Activated T-cell treated with anti-CD3 and anti-CD28 coated beads, Interleukin-2, amount 50 U/mL, for 72 hours (primary cell): ENCODE measurements around the gene GNPTAB. TPM values are rescaled to one million over a fixed set of nuclear protein-coding genes. Genes with fewer than 3 reads are reported as not detected.
A peak's percentile ranks its signal among the peaks of the same experiment; 100 is the strongest.
"Not testable (repeated sequence)": the region's sequence is repeated elsewhere in the genome, so short reads cannot be mapped to it uniquely, and the experiment has no call there.

Experiments
- ATAC-seq, 2 donors: fragments of 150-1000 bp; cut with Tn5 transposase; replicated peaks in 1 of 2; 2 replicates each; pipeline ENCODE4 v1.10.0; 2021; ENCODE audit warnings: moderate library complexity in 2 of 2, mild to moderate bottlenecking in 1 of 2
- DNase-seq, 2 donors: peaks; one replicate each; pipeline ENCODE4 v3.0.0; 2021 to 2022; ENCODE audit warnings: mixed read lengths in 1 of 2
- H3K27ac Mint-ChIP-seq: one replicate; pipeline ENCODE4 v1.8.0; 2022; ENCODE audit warnings: mild to moderate bottlenecking, moderate library complexity, mixed read lengths
- H3K27me3 Mint-ChIP-seq: one replicate; pipeline ENCODE4 v1.8.0; 2022; ENCODE audit warnings: low read depth, mixed read lengths
- H3K36me3 Mint-ChIP-seq, 2 donors: one replicate each; pipeline ENCODE4 v1.8.0; 2022; ENCODE audit warnings: mixed read lengths in 2 of 2, mild to moderate bottlenecking in 1 of 2; ENCODE audit not compliant: insufficient read depth in 2 of 2
- H3K4me1 Mint-ChIP-seq: one replicate; pipeline ENCODE4 v1.8.0; 2022; ENCODE audit warnings: low read depth, mixed read lengths
- H3K4me3 Mint-ChIP-seq, 2 donors: one replicate each; pipeline ENCODE4 v1.8.0; 2022; ENCODE audit warnings: mild to moderate bottlenecking in 2 of 2, mixed read lengths in 2 of 2, moderate library complexity in 2 of 2
- H3K9me3 Mint-ChIP-seq, 2 donors: one replicate each; pipeline ENCODE4 v1.8.0; 2022; ENCODE audit warnings: mixed read lengths in 2 of 2
- total RNA-seq, 2 donors: library from RNA; stranded (reverse); gene quantifications; one replicate each; pipeline ENCODE4 v1.2.3, GENCODE V29; 2022

The GNPTAB gene
- total RNA-seq, 2 donors from 2014 or later = 32.3 to 44.3 TPM

DNA sequence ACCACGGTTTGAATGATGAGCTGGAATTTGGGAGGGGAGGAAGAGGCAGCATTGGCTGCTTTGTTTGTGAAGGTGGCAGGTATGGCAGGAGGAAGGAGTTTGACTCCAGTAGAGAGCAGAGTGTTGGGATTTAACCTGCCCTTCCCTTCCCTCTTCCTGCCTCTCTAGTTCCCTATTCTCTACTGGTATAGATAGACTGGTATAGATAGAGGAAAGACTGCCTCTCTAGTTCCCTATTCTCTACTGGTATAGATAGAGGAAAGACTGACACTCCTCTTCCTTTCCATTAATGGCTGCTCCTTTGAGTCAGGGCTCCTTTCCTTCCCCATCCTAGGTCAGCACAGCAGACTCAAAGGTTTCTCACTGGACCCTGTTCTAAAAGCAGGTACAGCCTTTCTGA is 83.1 kb downstream of the GNPTAB start:
- DNase-seq (no peak), ATAC-seq (no peak)
- Mint-ChIP-seq H3K9me3 (no peaks in the 10 kb centered on the region), H3K36me3 (peaks cover 1 to 9% of the 10 kb centered on the region in 2 donors), H3K27ac (no peak overlapping the region), H3K4me3 (no peak overlapping the region), H3K27me3 (no peaks in the 10 kb centered on the region), H3K4me1 (no peaks in the 10 kb centered on the region)

DNA sequence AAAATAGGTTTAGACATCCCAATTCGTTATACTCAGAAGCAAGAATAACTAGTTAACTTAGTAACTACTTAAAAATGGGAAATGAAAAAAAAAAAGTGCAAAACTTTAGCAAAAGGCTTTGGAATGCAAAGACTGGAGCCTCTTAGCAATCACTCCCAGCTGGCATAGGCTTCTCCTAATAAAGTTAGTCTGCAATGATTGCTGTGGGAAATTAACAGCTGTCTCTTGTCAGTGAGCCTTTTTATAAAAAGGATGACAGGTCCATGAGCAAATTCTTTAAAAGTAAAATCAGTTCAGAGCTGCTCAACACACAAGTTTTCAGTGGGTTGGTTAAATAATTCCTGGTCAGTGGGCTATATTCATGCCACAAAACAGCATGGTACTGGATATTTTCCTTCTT is 84.1 kb downstream of the GNPTAB start:
- Mint-ChIP-seq H3K27ac (no peak overlapping the region), H3K4me1 (no peaks in the 10 kb centered on the region), H3K36me3 (peaks cover 0 to 9% of the 10 kb centered on the region in 2 donors), H3K4me3 (no peak overlapping the region), H3K9me3 (no peaks in the 10 kb centered on the region), H3K27me3 (no peaks in the 10 kb centered on the region)
- ATAC-seq (no peak), DNase-seq (no peak)

DNA sequence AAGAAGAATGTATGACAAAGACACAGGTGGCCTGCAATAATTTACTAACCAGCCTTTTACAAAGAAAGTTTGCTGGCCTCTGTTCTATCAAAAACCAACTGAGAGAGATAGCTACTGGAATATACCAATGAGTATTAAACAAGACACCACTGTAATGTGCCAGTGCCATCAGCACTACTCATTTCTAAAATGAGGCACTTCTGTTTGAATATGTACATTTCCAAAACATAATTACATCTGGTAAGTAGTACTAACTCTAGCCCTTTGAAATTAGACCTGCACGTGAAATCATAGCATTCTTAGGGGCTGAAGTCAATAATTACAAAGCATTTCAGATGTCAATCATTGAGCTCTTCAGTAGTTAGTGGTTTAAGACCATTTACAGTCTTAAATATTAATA is 84.6 kb downstream of the GNPTAB start:
- peaks cover 0 to 9% of the 10 kb centered on the region in 2 donors for H3K36me3 Mint-ChIP-seq
- no peaks in the 10 kb centered on the region for H3K4me1 Mint-ChIP-seq
- no peak overlapping the region for H3K27ac Mint-ChIP-seq
- no peak overlapping the region for H3K4me3 Mint-ChIP-seq
- ATAC-seq (no peak), DNase-seq (no peak)
- H3K9me3 Mint-ChIP-seq = no peaks in the 10 kb centered on the region
- H3K27me3 Mint-ChIP-seq = no peaks in the 10 kb centered on the region

DNA sequence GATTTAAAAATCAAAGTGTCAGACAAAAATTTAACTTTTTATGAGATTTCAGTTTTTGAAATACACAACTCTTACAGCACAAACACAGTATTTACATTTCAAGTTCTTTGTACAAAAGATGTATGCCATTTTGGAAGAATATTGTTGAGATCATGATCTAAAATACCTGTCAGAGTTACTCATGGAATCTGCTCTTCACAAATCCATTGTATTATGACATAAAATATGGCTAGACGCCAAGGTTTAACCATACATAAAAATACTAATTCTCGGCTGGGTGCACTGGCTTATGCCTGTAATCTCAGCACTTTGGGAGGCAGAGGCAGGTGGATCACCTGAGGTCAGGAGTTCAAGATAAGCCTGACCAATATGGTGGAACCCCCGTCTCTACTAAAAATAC is 85.3 kb downstream of the GNPTAB start:
- Mint-ChIP-seq H3K27ac (no peak overlapping the region), H3K4me3 (no peak overlapping the region), H3K4me1 (no peaks in the 10 kb centered on the region), H3K27me3 (no peaks in the 10 kb centered on the region), H3K36me3 (peaks cover 0 to 9% of the 10 kb centered on the region in 2 donors), H3K9me3 (no peaks in the 10 kb centered on the region)
- ATAC-seq (no peak), DNase-seq (no peak)

DNA sequence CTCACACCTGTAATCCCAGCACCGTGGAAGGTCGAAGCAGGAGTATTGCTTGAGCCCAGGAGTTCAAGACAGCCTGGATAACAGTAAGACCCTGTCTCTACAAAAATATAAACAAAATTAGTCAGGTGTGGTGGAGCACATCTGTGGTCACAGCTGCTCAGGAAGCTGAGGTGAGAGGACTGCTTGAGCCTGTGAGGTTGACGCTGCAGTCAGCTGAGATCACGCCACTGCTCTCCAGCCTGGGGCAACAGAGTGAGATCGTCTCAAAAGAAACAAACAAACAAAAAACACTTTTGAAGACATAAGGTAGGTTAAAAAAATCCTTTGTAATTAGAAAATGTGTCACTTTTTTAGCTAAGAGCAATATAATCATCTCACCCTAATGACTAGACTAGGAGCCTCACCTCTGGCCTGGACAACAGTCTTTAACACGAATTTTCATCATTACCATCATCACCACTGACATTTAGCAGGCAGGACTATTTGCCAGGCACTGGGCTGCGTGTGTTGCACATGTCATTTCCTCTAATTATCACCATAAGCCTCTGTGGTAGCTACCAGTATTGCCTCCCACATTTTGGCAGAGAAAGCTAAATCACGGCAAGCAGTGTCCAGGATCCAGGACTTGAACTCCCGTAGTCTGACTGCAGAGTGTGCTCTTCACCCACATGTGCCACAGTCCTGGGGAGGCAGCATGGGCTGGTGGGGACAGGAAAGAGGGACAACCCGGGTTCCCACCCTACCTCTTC is 86.9 kb downstream of the GNPTAB start:
- Mint-ChIP-seq H3K4me3 (no peak overlapping the region), H3K27me3 (no peaks in the 10 kb centered on the region), H3K9me3 (no peaks in the 10 kb centered on the region), H3K27ac (peak overlapping the region; percentile 8), H3K36me3 (peaks cover 0 to 3% of the 10 kb centered on the region in 2 donors), H3K4me1 (no peaks in the 10 kb centered on the region)
- peak; percentile 31 to 36 for ATAC-seq
- DNase-seq = no peak

DNA sequence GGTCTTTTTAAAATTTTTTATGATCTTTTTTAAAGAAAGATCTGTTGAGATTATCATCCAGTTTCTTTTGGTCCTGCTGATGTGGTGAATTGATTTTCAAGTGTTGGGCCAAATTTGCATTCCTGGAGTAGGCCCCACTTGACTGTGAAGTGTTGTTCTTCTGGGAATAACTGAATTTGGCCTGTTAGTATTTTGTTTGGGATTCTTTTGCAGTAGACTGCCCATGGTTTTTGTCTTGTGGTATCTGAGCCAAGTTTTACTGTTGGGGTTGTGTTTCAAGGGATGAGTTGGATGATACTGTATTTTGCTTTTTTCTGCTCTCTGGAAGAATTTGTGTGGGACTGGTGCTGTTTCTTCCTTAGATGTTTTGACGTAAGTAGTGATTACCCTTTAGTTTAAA is 87.5 kb downstream of the GNPTAB start:
- H3K27me3 Mint-ChIP-seq = no peaks in the 10 kb centered on the region
- no peak overlapping the region for H3K4me3 Mint-ChIP-seq
- H3K27ac Mint-ChIP-seq = no peak overlapping the region
- no peaks in the 10 kb centered on the region for H3K9me3 Mint-ChIP-seq
- peaks cover 0 to 3% of the 10 kb centered on the region in 2 donors for H3K36me3 Mint-ChIP-seq
- ATAC-seq = no peak
- H3K4me1 Mint-ChIP-seq = no peaks in the 10 kb centered on the region
- DNase-seq = no peak

DNA sequence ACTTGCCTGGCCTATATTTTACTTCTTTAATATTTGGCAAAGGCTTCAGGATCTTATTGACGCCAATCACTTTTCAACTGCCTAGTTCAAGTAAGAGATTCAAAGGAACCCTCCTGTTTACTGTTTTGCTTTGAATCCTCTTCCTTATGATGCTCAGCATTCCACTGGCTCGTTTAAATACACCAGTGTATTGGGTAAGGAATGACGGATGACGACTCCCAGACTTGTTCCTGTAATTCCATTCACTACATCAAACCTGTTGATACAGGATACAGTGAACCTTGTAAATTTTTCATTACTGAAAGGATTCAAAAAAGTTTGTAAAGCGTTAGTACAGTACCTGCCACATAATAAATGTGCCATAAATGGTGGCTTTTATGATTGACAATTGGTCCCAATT is 89.8 kb downstream of the GNPTAB start:
- Mint-ChIP-seq H3K27me3 (no peaks in the 10 kb centered on the region), H3K9me3 (no peaks in the 10 kb centered on the region), H3K36me3 (peaks cover 0 to 3% of the 10 kb centered on the region in 2 donors), H3K4me3 (no peak overlapping the region), H3K4me1 (no peaks in the 10 kb centered on the region), H3K27ac (no peak overlapping the region)
- DNase-seq (no peak), ATAC-seq (no peak)

DNA sequence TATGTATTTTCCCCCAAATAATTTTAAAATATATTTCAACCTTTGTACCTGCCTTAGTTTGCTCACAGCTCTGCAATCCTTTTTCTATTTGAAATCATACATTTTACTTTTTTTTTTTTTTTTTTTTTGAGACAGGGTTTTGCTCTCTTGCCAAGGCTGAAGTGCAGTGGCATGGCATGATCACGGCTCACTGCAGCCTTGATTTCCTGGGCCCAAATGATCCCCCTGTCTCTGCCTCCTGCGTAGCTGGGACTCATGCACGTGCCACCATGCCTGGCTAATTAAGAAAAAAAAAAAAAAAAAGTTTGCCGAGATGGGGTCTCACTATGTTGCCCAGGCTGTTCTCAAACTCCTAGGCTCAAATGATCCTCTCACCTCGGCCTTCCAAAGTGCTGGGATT is 90.2 kb downstream of the GNPTAB start:
- DNase-seq (no peak), ATAC-seq (no peak)
- H3K36me3 Mint-ChIP-seq = peaks cover 0 to 3% of the 10 kb centered on the region in 2 donors
- no peaks in the 10 kb centered on the region for H3K27me3 Mint-ChIP-seq
- no peaks in the 10 kb centered on the region for H3K9me3 Mint-ChIP-seq
- H3K4me3 Mint-ChIP-seq = no peak overlapping the region
- H3K4me1 Mint-ChIP-seq = no peaks in the 10 kb centered on the region
- no peak overlapping the region for H3K27ac Mint-ChIP-seq

DNA sequence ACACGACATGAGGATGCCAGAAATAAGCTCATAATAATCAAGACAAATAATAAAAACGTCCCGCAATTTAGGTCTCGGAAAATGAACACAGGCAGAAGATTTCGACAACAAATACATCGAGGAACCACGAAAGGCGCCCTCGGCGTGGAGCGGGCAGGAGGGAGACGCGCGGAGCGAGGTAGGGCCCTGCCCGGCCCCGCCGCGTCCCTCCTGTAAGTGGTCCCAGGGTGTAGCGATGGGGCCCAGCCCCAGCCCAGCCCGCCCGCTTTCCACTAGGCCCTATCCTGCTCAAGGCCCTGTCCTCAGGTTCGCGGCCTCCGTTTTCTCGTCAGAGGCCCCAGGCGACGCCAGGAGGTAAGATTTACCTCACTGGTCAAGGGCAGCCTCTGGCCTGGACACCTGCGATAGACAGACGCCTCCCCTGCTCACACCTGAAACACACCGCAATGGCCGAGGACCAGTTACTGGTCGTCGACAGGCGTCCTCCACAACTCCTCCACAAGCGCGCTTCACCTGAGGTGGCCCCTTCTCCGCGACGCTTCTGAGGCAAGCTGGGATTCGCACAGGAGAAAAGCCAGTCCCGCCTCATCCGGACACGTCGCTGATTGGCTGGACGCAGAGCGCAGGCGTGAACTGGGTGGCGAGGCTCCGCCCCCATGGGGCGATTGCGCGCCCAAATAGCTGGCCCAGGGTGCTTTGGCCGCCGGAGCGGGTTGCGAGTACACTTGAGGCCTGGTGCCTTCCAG is 91.7 kb downstream of the GNPTAB start, which contains the start of gene SYCP3:
TSS of gene SYCP3 (minus strand) at position 543 of the 746 bp plus-strand sequence. CDS start 1,527 bp downstream, outside the sequence.
- no peak within 1 kb of the TSS for H3K4me3 Mint-ChIP-seq
- no peaks in the 10 kb centered on the region for H3K4me1 Mint-ChIP-seq
- no peak within 1 kb of the TSS for H3K27ac Mint-ChIP-seq
- ATAC-seq (no peak), DNase-seq (no peak)
- H3K36me3 Mint-ChIP-seq = no peaks in the 10 kb centered on the region
- H3K27me3 Mint-ChIP-seq = no peaks in the 10 kb centered on the region
- no peaks in the 10 kb centered on the region for H3K9me3 Mint-ChIP-seq

DNA sequence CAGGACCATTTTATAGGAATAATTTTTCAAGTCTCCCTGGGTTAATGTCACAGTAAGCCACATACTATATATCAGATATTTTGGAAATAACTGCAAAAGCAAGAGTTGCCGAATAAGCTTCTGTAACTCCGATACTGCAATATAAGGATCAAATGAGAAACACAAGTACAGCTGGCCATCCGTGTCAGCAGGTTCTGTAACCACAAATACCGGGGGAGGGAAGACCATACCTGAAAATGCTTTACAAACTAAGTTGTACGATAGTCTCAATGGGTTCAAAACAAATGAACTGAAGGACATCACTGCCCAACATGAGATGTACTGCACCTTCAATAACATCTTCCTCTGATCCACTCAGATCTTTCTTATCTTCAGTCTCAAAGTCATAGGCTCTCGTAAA is 93.3 kb downstream of the GNPTAB start:
- Mint-ChIP-seq H3K27me3 (no peaks in the 10 kb centered on the region), H3K36me3 (no peaks in the 10 kb centered on the region), H3K4me1 (no peaks in the 10 kb centered on the region), H3K9me3 (no peaks in the 10 kb centered on the region), H3K4me3 (no peak overlapping the region), H3K27ac (no peak overlapping the region)
- DNase-seq = no peak
- ATAC-seq = no peak

DNA sequence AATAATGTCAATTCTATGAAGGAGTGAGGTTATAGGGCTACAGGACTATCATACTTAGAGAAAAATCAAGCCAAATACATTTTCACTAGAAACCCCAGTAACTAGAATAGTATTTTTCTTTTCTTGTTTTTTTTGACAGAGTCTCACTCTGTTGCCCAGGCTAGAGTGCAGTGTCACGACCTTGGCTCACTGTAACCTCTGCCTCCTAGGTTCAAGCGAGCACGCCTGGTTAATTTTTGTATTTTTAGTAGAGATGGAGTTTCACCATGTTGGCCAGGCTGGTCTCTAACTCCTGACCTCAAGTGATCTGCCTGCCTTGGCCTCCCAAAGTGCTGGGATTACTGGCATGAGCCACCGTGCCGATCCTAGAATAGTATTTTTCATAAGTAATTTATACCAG is 96.3 kb downstream of the GNPTAB start:
- not testable (repeated sequence) for H3K27me3 Mint-ChIP-seq, H3K27ac Mint-ChIP-seq, H3K9me3 Mint-ChIP-seq, ATAC-seq, DNase-seq, H3K36me3 Mint-ChIP-seq, H3K4me1 Mint-ChIP-seq, H3K4me3 Mint-ChIP-seq

DNA sequence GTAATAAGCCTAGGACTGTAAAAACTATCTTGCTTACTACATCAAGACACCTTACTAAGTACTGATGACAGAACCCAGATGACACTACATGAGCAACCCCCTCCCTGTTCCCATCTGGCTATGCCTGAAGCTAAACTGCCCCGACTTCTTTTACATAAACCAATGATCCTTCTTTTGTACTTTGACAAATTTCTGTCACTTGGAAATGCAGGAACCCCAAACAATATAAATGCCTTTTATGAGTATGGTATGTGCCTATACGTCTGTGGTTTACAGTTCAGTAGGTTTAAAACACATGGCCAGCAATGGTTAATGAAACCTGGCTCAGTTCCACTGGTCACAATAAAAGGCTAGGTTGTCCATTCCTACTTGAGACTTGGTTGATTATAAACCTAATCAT is 97.6 kb downstream of the GNPTAB start:
- H3K27me3 Mint-ChIP-seq = no peaks in the 10 kb centered on the region
- H3K36me3 Mint-ChIP-seq = peaks cover 0 to 4% of the 10 kb centered on the region in 2 donors
- H3K9me3 Mint-ChIP-seq = no peaks in the 10 kb centered on the region
- H3K4me3 Mint-ChIP-seq = no peak overlapping the region
- DNase-seq (no peak), ATAC-seq (no peak)
- H3K4me1 Mint-ChIP-seq = no peaks in the 10 kb centered on the region
- no peak overlapping the region for H3K27ac Mint-ChIP-seq

DNA sequence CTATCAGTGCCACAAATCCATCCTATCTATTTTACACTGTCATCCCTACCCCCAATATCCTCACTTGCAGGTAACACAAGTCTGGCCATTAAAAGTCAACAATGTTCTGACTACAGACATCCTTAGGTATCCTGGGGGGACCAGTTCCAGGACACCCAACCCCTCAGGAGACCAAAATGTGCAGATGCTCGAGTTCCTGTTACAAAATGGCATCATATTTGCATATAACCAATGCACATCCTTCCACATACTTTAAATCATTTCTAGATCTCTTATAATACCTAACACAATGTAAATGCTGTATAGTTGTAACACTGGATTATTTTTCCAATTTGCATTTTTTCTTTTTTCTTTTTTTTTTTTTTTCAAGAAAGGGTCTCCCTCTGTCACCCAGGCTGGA is 98.4 kb downstream of the GNPTAB start:
- H3K9me3 Mint-ChIP-seq = no peaks in the 10 kb centered on the region
- DNase-seq (no peak), ATAC-seq (no peak)
- no peaks in the 10 kb centered on the region for H3K27me3 Mint-ChIP-seq
- no peak overlapping the region for H3K4me3 Mint-ChIP-seq
- no peak overlapping the region for H3K27ac Mint-ChIP-seq
- peaks cover 0 to 4% of the 10 kb centered on the region in 2 donors for H3K36me3 Mint-ChIP-seq
- H3K4me1 Mint-ChIP-seq = no peaks in the 10 kb centered on the region
